Mesenchymal stem cell (in vitro differentiated cells and primary cell): Measurements from ENCODE around the gene SLIT3.
A peak's percentile ranks its signal among the peaks of the same experiment; 100 is the strongest.

Experiments used
- DNase-seq: peaks from one replicate; pipeline ENCODE4 v3.0.0-alpha.2; 2013
- H2AFZ ChIP-seq: one replicate; pipeline ENCODE4 v1.6.1; 2013; ENCODE audit warnings: low read depth, mild to moderate bottlenecking, control low read depth, inconsistent platforms, low read length, moderate library complexity
- H2AK5ac ChIP-seq: 2 replicates; pipeline ENCODE4 v1.6.1; 2013; ENCODE audit warnings: low read length, moderate library complexity, mild to moderate bottlenecking, inconsistent platforms; ENCODE audit not compliant: severe bottlenecking
- H2BK120ac ChIP-seq: one replicate; pipeline ENCODE4 v1.6.1; 2013; ENCODE audit warnings: low read depth, mild to moderate bottlenecking, inconsistent platforms, low read length, moderate library complexity
- H2BK12ac ChIP-seq, 2 experiments: one replicate each; pipeline ENCODE4 v1.6.1; 2013; ENCODE audit warnings: inconsistent platforms in 2 of 2, low read length in 2 of 2, mild to moderate bottlenecking in 2 of 2, moderate library complexity in 2 of 2, control low read depth in 1 of 2
- H2BK15ac ChIP-seq: one replicate; pipeline ENCODE4 v1.6.1; 2013; ENCODE audit warnings: mild to moderate bottlenecking, low read depth, inconsistent platforms; ENCODE audit not compliant: poor library complexity, severe bottlenecking
- H2BK5ac ChIP-seq: 2 replicates; pipeline ENCODE4 v1.6.1; 2013; ENCODE audit warnings: low read depth, mild to moderate bottlenecking, low read length, control low read depth, inconsistent platforms; ENCODE audit not compliant: poor library complexity, severe bottlenecking
- H3K14ac ChIP-seq, 2 experiments: one replicate each; pipeline ENCODE4 v1.6.1; 2013; ENCODE audit warnings: inconsistent platforms in 2 of 2, low read length in 2 of 2, control low read depth in 1 of 2, mild to moderate bottlenecking in 1 of 2, moderate library complexity in 1 of 2
- H3K18ac ChIP-seq, 2 experiments: one replicate each; pipeline ENCODE4 v1.6.1; 2013; ENCODE audit warnings: inconsistent platforms in 2 of 2, low read length in 2 of 2, control low read depth in 1 of 2, low read depth in 1 of 2, mild to moderate bottlenecking in 1 of 2
- H3K23ac ChIP-seq, 2 experiments: one replicate each; pipeline ENCODE4 v1.6.1; 2013; ENCODE audit warnings: inconsistent platforms in 2 of 2, low read length in 2 of 2, mild to moderate bottlenecking in 2 of 2, moderate library complexity in 2 of 2, control low read depth in 1 of 2
- H3K27ac ChIP-seq: 2 replicates; pipeline ENCODE4 v1.5.1; 2013; ENCODE audit warnings: mild to moderate bottlenecking, moderate library complexity, low read length, control low read depth, inconsistent platforms; ENCODE audit not compliant: poor library complexity, severe bottlenecking
- H3K27me3 ChIP-seq, 2 experiments: 2 replicates each; pipeline versions ENCODE4 v1.6.1 to v1.7.0; 2013; ENCODE audit warnings: low read length in 2 of 2, mild to moderate bottlenecking in 2 of 2, moderate library complexity in 2 of 2, control low read depth in 1 of 2, inconsistent platforms in 1 of 2; ENCODE audit not compliant: control insufficient read depth in 1 of 2, insufficient read depth in 1 of 2
- H3K36me3 ChIP-seq, 2 experiments: 2 replicates each; pipeline versions ENCODE4 v1.6.1 to v1.7.0; 2013; ENCODE audit warnings: low read length in 2 of 2, control low read depth in 1 of 2, inconsistent platforms in 1 of 2, low read depth in 1 of 2, mild to moderate bottlenecking in 1 of 2; ENCODE audit not compliant: insufficient read depth in 2 of 2, control insufficient read depth in 1 of 2
- H3K4ac ChIP-seq, 2 experiments: one replicate each; pipeline ENCODE4 v1.6.1; 2013; ENCODE audit warnings: inconsistent platforms in 2 of 2, low read length in 2 of 2, mild to moderate bottlenecking in 2 of 2, moderate library complexity in 2 of 2, control low read depth in 1 of 2, low read depth in 1 of 2
- H3K4me1 ChIP-seq: 2 replicates; pipeline ENCODE4 v1.6.1; 2013; ENCODE audit warnings: low read depth, low read length, control low read depth; ENCODE audit not compliant: control insufficient read depth, insufficient read depth
- H3K4me2 ChIP-seq: 2 replicates; pipeline ENCODE4 v1.6.1; 2013; ENCODE audit warnings: low read length, mild to moderate bottlenecking, inconsistent platforms; ENCODE audit not compliant: poor library complexity, severe bottlenecking
- H3K4me3 ChIP-seq, 2 experiments: 2 replicates each; pipeline versions ENCODE4 v1.5.1 to v1.7.0; 2013; ENCODE audit warnings: low read length in 2 of 2, mild to moderate bottlenecking in 2 of 2, control low read depth in 1 of 2, low read depth in 1 of 2; ENCODE audit not compliant: insufficient read depth in 1 of 2
- H3K79me1 ChIP-seq: replicated peaks from 2 replicates; pipeline ENCODE4 v1.6.1; 2013; ENCODE audit warnings: mild to moderate bottlenecking, control low read depth, low read length, inconsistent platforms; ENCODE audit not compliant: poor library complexity, severe bottlenecking
- H3K9ac ChIP-seq: 2 replicates; pipeline ENCODE4 v1.7.0; 2013; ENCODE audit warnings: mild to moderate bottlenecking, low read length, moderate library complexity
- H3K9me3 ChIP-seq: 2 replicates; pipeline ENCODE4 v1.7.0; 2013; ENCODE audit warnings: mild to moderate bottlenecking, low read length; ENCODE audit not compliant: control insufficient read depth
- H4K8ac ChIP-seq: one replicate; pipeline ENCODE4 v1.6.1; 2013; ENCODE audit warnings: inconsistent platforms, mild to moderate bottlenecking, low read length, moderate library complexity
- H4K91ac ChIP-seq: one replicate; pipeline ENCODE4 v1.6.1; 2013; ENCODE audit warnings: mild to moderate bottlenecking, low read length, inconsistent platforms
- WGBS: methylation state at CpG from one replicate; pipeline ENCODE4 v1.1.7; 2013; ENCODE audit warnings: mixed read lengths; 5-methylcytosine and 5-hydroxymethylcytosine counted together

SLIT3 gene

DNA sequence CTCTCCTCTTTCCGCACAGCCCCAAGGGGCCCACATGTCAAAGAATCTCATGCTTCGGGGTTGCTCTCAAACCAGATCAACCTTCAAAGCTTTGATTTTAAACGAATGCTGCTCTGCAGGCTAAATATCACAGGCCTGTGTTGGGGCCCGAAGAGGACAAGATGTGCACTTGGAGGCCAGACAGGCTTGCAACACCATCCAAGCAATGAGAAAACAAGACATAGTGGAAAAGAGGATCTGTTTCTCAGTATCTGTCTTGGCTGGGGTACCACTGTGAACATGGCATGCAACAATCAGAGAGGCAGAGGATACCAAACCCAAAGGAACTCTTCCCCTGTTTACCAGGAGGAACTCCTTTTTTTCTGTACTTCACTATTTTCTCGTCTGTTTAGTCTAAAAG is 321.8 kb downstream of the SLIT3 start:
- Histone ChIP-seq H2BK15ac (no peak overlapping the region), H3K4me1 (peaks cover 25% of the 10 kb centered on the region), H2AFZ (no peak overlapping the region), H3K27ac (no peak overlapping the region), H3K36me3 (no peaks in the 10 kb centered on the region), H3K18ac (no peak overlapping the region), H2BK5ac (no peak overlapping the region), H2BK120ac (no peak overlapping the region), H3K23ac (no peak overlapping the region), H3K27me3 (no peaks in the 10 kb centered on the region), H2AK5ac (peak overlapping the region; percentile 31), H2BK12ac (no peak overlapping the region), H3K14ac (no peak overlapping the region), H3K4ac (no peak overlapping the region), H3K9me3 (no peaks in the 10 kb centered on the region), H4K8ac (no peak overlapping the region), H3K4me2 (no peak overlapping the region), H4K91ac (no peak overlapping the region), H3K79me1 (no peaks in the 10 kb centered on the region), H3K4me3 (no peak overlapping the region), H3K9ac (no peak overlapping the region)
- no peak for DNase-seq
- 82% methylated on average over 5 of the region's 5 CpGs for WGBS

DNA sequence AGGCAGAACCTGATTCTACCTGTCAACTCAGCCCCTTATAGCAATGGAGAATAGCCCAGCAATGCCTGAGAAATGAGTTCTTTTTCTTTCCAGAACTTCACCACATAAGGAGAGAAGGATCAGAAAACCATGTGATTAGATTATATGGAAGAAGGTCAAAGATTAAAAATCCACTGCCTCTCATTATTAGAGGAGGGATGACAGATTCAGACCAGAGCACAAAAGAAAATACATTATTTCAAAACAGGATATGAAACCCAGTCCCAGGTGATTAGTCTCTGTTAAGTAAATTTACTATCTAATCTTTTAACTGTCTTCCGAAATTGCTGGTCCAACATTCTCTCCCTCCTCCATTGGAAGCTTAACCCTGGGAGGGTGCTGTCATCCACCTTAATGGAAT is 322.4 kb downstream of the SLIT3 start:
- H4K91ac ChIP-seq, result no peak overlapping the region
- WGBS, result 100% methylated on average over 1 of the region's 1 CpG
- H2BK5ac ChIP-seq, result no peak overlapping the region
- H3K14ac ChIP-seq, result no peak overlapping the region
- no peak overlapping the region for H3K18ac ChIP-seq
- no peak overlapping the region for H3K23ac ChIP-seq
- peak overlapping the region; percentile 10 for H3K9ac ChIP-seq
- H3K9me3 ChIP-seq, result no peaks in the 10 kb centered on the region
- no peak overlapping the region for H2BK12ac ChIP-seq
- H2BK15ac ChIP-seq, result no peak overlapping the region
- H2AK5ac ChIP-seq, result no peak overlapping the region
- H3K4ac ChIP-seq, result no peak overlapping the region
- DNase-seq, result no peak
- peaks cover 25% of the 10 kb centered on the region for H3K4me1 ChIP-seq
- no peak overlapping the region for H3K4me2 ChIP-seq
- H3K36me3 ChIP-seq, result no peaks in the 10 kb centered on the region
- no peak overlapping the region for H4K8ac ChIP-seq
- no peak overlapping the region for H3K4me3 ChIP-seq
- no peak overlapping the region for H2AFZ ChIP-seq
- no peak overlapping the region for H2BK120ac ChIP-seq
- H3K79me1 ChIP-seq, result no peaks in the 10 kb centered on the region
- H3K27ac ChIP-seq, result no peak overlapping the region
- H3K27me3 ChIP-seq, result no peaks in the 10 kb centered on the region

DNA sequence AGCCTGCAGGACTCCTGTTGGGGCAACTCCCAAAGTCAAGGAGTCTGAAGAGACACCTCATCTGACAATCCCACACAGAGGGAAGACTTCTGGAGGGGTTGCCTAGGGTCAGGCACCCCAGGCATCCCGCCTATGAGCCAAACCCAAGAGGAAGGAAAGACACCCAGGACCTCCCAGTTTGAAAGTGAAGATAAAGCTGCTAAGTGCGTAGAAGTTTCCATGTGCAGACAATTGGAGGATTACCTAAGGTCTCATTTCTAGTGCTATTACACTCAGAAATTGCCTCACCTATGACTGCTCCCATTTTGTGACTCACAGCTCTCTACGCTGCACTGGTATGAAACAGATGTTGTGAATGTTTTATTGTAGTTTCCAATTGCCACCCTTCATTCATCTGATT is 322.9 kb downstream of the SLIT3 start:
- no peak overlapping the region for H2BK15ac ChIP-seq
- H3K9me3 ChIP-seq, result no peaks in the 10 kb centered on the region
- peaks cover 25% of the 10 kb centered on the region for H3K4me1 ChIP-seq
- 88% methylated on average over 1 of the region's 3 CpGs for WGBS
- H3K27me3 ChIP-seq, result no peaks in the 10 kb centered on the region
- no peak overlapping the region for H3K23ac ChIP-seq
- H4K91ac ChIP-seq, result no peak overlapping the region
- H3K14ac ChIP-seq, result no peak overlapping the region
- no peaks in the 10 kb centered on the region for H3K36me3 ChIP-seq
- no peak overlapping the region for H3K18ac ChIP-seq
- H3K4ac ChIP-seq, result no peak overlapping the region
- no peak overlapping the region for H2BK5ac ChIP-seq
- H3K9ac ChIP-seq, result no peak overlapping the region
- H3K4me2 ChIP-seq, result no peak overlapping the region
- no peaks in the 10 kb centered on the region for H3K79me1 ChIP-seq
- no peak overlapping the region for H3K4me3 ChIP-seq
- H2BK120ac ChIP-seq, result no peak overlapping the region
- no peak overlapping the region for H2BK12ac ChIP-seq
- DNase-seq, result no peak
- no peak overlapping the region for H2AFZ ChIP-seq
- H3K27ac ChIP-seq, result no peak overlapping the region
- H2AK5ac ChIP-seq, result peak overlapping the region; percentile 89
- H4K8ac ChIP-seq, result no peak overlapping the region

- Histone ChIP-seq H3K4me2 (no peak overlapping the region), H3K9ac (no peak overlapping the region), H3K36me3 (no peaks in the 10 kb centered on the region), H2BK5ac (peak overlapping the region; percentile 68), H3K9me3 (no peaks in the 10 kb centered on the region), H3K18ac (no peak overlapping the region), H3K4me1 (peaks cover 25% of the 10 kb centered on the region), H4K8ac (no peak overlapping the region), H2BK15ac (no peak overlapping the region), H2AFZ (no peak overlapping the region), H2BK12ac (no peak overlapping the region), H3K4me3 (no peak overlapping the region), H3K27me3 (no peaks in the 10 kb centered on the region), H2AK5ac (no peak overlapping the region), H3K79me1 (no peaks in the 10 kb centered on the region), H4K91ac (no peak overlapping the region), H3K14ac (no peak overlapping the region), H3K23ac (no peak overlapping the region), H3K4ac (no peak overlapping the region), H3K27ac (peak overlapping the region; percentile 95), H2BK120ac (no peak overlapping the region)
- DNase-seq, result no peak
- WGBS, result 83% methylated on average over 1 of the region's 3 CpGs
Measured at GRCh38 chr5:168976311-168976970, 324.5 kb downstream of the SLIT3 start.
